ENCODE results near the gene A2ML1. TPM values are rescaled to one million over a fixed set of nuclear protein-coding genes. Genes with fewer than 3 reads are reported as not detected.

The A2ML1 gene
- total RNA-seq, result not detected in 3 replicates
- long read RNA-seq, result 0 reads

DNA sequence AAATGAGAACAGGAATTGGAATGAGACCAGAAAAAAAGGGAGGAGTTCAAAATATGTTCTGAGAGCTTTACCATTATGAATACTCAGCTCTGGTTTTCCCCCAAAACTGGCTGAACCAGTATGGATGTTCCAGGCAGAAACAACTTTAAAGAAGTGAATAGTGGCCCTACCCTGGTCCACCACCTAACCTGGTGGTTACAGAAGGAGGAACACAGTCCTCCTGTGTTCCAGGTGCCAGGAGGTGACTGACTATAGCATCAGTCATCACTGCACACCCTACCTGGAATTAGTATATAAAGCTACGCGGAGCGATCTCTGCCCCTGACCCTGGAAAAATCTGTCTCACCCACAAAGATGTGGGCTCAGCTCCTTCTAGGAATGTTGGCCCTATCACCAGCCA is at the start of gene A2ML1:
TSS of gene A2ML1 (plus strand) at position 324 of the 400 bp plus-strand sequence. CDS start at position 355, 31 bp downstream.
- TF ChIP-seq, protein P1, sequence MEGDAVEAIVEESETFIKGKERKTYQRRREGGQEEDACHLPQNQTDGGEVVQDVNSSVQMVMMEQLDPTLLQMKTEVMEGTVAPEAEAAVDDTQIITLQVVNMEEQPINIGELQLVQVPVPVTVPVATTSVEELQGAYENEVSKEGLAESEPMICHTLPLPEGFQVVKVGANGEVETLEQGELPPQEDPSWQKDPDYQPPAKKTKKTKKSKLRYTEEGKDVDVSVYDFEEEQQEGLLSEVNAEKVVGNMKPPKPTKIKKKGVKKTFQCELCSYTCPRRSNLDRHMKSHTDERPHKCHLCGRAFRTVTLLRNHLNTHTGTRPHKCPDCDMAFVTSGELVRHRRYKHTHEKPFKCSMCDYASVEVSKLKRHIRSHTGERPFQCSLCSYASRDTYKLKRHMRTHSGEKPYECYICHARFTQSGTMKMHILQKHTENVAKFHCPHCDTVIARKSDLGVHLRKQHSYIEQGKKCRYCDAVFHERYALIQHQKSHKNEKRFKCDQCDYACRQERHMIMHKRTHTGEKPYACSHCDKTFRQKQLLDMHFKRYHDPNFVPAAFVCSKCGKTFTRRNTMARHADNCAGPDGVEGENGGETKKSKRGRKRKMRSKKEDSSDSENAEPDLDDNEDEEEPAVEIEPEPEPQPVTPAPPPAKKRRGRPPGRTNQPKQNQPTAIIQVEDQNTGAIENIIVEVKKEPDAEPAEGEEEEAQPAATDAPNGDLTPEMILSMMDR (IDR thresholded peaks at IDR 0.05), result no peak
- no peak for DNase-seq (ENCODE audit: low spot score)
- H3K9me3 Mint-ChIP-seq (ENCODE audit: low read depth), result peaks cover 10% of the 10 kb centered on the region
- peaks cover 12% of the 10 kb centered on the region for H3K27me3 Mint-ChIP-seq (ENCODE audit: low read depth)
- no peak within 1 kb of the TSS for H3K4me3 Mint-ChIP-seq (ENCODE audit: unreplicated experiment)
- no peak within 1 kb of the TSS for H3K27ac Mint-ChIP-seq (ENCODE audit: unreplicated experiment)
- H3K4me1 Mint-ChIP-seq (ENCODE audit: low read depth), result peaks cover 3% of the 10 kb centered on the region
- H3K36me3 Mint-ChIP-seq (ENCODE audit: low read depth), result peaks cover 3% of the 10 kb centered on the region

DNA sequence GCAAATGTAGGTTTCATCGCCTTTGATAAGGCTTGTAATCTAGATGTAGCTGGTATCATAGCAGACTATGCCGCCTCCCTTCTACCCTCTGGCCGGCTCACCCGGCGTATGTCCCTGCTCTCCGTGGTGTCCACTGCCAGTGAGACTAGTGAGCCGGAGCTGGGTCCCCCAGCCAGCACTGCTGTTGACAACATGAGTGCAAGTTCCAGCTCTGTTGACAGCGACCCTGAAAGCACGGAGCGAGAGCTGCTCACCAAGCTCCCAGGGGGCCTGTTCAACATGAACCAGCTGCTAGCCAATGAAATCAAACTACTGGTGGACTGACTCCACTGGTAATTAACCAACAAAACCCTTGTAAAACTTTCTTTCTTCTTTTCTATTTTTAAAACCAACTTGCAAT is 49.0 kb upstream of the A2ML1 start:
- no peaks in the 10 kb centered on the region for H3K9me3 Mint-ChIP-seq (ENCODE audit: low read depth)
- no peak for DNase-seq (ENCODE audit: low spot score)
- TF ChIP-seq, protein P1 (IDR thresholded peaks at IDR 0.05), result no peak
- H3K4me3 Mint-ChIP-seq (ENCODE audit: unreplicated experiment), result no peak overlapping the region
- H3K27me3 Mint-ChIP-seq (ENCODE audit: low read depth), result no peaks in the 10 kb centered on the region
- H3K4me1 Mint-ChIP-seq (ENCODE audit: low read depth), result peaks cover 15% of the 10 kb centered on the region
- peaks cover 16% of the 10 kb centered on the region for H3K36me3 Mint-ChIP-seq (ENCODE audit: low read depth)
- H3K27ac Mint-ChIP-seq (ENCODE audit: unreplicated experiment), result no peak overlapping the region

DNA sequence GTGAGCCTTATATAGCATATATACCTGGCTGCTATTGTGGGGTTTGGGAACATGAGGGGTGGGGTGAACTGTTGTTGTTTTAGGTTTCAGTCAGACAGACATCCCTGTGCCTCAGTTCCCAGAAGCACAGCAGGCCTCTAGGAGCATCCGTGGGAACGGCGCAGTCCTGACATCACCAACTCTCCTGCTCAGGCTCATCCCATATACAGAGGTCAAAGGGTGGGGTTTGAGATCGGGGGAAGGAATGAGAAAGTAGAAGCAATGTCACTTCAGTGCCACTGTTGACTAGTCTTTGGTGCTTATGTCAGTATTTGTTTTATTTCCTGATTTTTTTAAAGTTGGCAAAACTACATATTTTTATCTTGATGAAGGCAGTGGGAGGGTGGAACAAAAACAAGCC is 43.1 kb upstream of the A2ML1 start:
- DNase-seq (ENCODE audit: low spot score), result no peak
- no peaks in the 10 kb centered on the region for H3K9me3 Mint-ChIP-seq (ENCODE audit: low read depth)
- no peak overlapping the region for H3K27ac Mint-ChIP-seq (ENCODE audit: unreplicated experiment)
- TF ChIP-seq, protein P1 (IDR thresholded peaks at IDR 0.05), result no peak
- H3K4me1 Mint-ChIP-seq (ENCODE audit: low read depth), result peaks cover 20% of the 10 kb centered on the region
- H3K36me3 Mint-ChIP-seq (ENCODE audit: low read depth), result peaks cover 25% of the 10 kb centered on the region
- no peak overlapping the region for H3K4me3 Mint-ChIP-seq (ENCODE audit: unreplicated experiment)
- H3K27me3 Mint-ChIP-seq (ENCODE audit: low read depth), result no peaks in the 10 kb centered on the region

DNA sequence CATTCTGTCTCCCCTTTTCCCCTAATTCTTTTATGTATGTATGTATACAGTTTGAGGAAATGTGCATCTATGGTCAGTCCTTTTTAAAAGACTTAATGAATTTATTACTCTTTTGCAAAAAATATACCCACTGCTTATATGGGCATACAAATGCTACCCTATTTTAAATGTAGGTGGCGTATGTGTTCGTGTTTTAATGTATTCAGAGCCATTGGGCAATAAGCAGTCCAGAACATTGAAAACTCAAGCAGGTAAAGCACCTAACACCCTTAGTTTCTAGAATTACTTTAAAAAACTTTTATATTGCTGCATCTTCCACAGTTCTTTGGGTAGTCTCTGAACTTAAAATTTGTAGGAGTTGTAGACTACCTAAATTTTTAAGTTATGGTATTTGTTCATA is 42.6 kb upstream of the A2ML1 start:
- H3K9me3 Mint-ChIP-seq (ENCODE audit: low read depth), result no peaks in the 10 kb centered on the region

GRCh38 chr12:8780389-8780788 is 42.0 kb upstream of the A2ML1 start:
- peaks cover 20% of the 10 kb centered on the region for H3K4me1 Mint-ChIP-seq (ENCODE audit: low read depth)
- H3K27me3 Mint-ChIP-seq (ENCODE audit: low read depth), result no peaks in the 10 kb centered on the region
- TF ChIP-seq, protein P1 (IDR thresholded peaks at IDR 0.05), result peak; percentile 76
- no peaks in the 10 kb centered on the region for H3K9me3 Mint-ChIP-seq (ENCODE audit: low read depth)
- H3K36me3 Mint-ChIP-seq (ENCODE audit: low read depth), result peaks cover 18% of the 10 kb centered on the region
- no peak overlapping the region for H3K27ac Mint-ChIP-seq (ENCODE audit: unreplicated experiment)
- no peak for DNase-seq (ENCODE audit: low spot score)
- H3K4me3 Mint-ChIP-seq (ENCODE audit: unreplicated experiment), result no peak overlapping the region

More for the DNA sequence above, 42.6 kb upstream of the A2ML1 start:
- DNase-seq (ENCODE audit: low spot score), result no peak
- Mint-ChIP-seq H3K4me1 (ENCODE audit: low read depth) (peaks cover 20% of the 10 kb centered on the region), H3K27ac (ENCODE audit: unreplicated experiment) (no peak overlapping the region), H3K36me3 (ENCODE audit: low read depth) (peaks cover 23% of the 10 kb centered on the region), H3K4me3 (ENCODE audit: unreplicated experiment) (no peak overlapping the region), H3K27me3 (ENCODE audit: low read depth) (no peaks in the 10 kb centered on the region)
- TF ChIP-seq, protein P1 (IDR thresholded peaks at IDR 0.05), result no peak
